ENCODE results near the gene MAPKAP1. TPM values are rescaled to one million over a fixed set of nuclear protein-coding genes. Genes with fewer than 3 reads are reported as not detected.
"Not testable (repeated sequence)": the region's sequence is repeated elsewhere in the genome, so short reads cannot be mapped to it uniquely, and the experiment has no call there.

Gene MAPKAP1
- total RNA-seq, 2 donors from 2014 or later = 53.8 to 72.1 TPM

DNA sequence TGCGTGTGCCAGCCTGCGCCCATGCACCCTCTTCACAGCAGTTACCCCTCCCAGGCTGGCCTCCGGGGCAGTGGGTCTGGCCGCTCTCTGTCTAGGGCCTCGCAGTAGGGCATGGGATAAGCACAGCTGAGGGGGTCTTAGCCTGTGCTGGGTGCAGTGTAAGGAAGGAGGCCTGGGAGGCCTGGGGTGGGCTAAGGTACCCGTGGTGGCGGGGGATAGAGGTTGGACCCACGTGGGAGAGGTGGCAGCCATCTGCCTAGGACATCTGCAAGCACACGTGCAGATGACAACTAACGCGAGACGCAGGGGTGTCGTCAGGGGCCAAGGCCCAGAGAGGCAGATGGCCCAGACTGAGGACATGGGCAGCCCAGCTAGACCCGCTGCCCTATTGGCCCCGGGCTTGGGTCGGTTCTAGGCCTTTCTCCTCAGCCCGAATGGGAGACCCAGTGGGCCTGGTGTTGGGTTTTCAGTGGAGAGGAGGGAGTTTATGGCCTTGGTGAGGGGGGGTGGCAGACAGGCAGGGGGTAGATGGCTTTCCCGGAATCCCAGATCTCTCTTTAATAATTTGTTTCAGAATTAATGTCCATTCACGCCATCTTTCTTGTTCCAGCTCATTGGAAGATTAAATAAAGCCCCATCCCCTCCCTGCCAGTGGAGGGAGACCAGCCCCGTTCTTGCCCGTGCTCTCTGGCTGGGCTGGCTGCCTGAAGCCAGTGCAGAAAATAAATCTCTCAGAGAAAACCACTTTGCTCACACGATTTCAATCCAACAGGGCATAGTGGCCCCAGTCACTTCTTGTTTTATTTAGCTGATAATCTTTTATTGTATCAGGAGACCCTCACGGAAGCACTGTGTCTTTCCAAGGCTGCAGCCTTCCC lies 291.2 kb downstream of the MAPKAP1 start:
- Mint-ChIP-seq H3K36me3 (no peaks in the 10 kb centered on the region), H3K9me3 (no peaks in the 10 kb centered on the region), H3K27ac (no peak overlapping the region)
- no peak for ATAC-seq
- no peak for DNase-seq (ENCODE audit: low spot score in 2 of 2)

DNA sequence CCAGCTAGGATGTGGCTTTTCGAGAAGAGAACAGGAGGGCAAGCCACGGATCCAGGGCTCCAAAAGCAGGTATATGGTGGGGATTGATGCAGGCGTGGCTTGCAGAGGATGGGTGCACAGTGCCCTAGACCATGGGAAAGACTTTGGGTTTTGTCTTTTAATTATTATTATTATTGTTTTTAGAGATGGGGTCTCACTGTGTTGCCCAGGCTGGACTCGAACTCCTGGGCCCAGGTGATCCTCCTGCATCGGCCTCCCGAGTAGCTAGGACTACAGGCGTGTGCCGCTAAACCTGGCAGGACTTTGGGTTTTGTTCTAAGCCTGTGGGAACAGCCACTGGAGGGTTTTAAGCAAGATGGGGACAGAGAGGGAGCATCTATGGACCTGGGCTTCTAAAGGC lies 293.4 kb downstream of the MAPKAP1 start:
- ATAC-seq = no peak
- Mint-ChIP-seq H3K9me3 (peaks cover 0 to 6% of the 10 kb centered on the region in 2 donors), H3K27ac (no peak overlapping the region), H3K36me3 (peaks cover 0 to 7% of the 10 kb centered on the region in 2 donors)
- no peak for DNase-seq (ENCODE audit: low spot score in 2 of 2)

DNA sequence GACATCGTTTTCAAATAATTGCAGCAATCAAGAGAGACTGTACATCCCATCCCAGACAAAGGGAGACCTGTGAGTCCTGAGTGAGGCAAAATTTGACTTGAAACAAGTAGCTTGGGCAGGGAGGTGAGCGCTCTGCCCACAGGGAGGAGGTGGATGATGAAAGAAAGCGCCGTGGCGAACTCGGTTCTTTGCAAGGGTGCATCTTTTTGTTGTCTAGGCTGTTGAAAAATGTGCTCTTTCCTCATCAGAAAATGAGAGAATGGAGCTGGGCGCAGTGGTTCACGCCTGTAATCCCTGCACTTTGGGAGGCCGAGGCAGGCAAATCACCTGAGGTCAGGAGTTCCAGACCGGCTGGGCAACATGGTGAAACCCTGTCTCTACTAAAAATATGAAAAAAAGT lies 294.8 kb downstream of the MAPKAP1 start:
- no peak overlapping the region for H3K27ac Mint-ChIP-seq
- peaks cover 0 to 6% of the 10 kb centered on the region in 2 donors for H3K9me3 Mint-ChIP-seq
- DNase-seq (ENCODE audit: low spot score in 2 of 2) (no peak), ATAC-seq (no peak)
- peaks cover 0 to 7% of the 10 kb centered on the region in 2 donors for H3K36me3 Mint-ChIP-seq

DNA sequence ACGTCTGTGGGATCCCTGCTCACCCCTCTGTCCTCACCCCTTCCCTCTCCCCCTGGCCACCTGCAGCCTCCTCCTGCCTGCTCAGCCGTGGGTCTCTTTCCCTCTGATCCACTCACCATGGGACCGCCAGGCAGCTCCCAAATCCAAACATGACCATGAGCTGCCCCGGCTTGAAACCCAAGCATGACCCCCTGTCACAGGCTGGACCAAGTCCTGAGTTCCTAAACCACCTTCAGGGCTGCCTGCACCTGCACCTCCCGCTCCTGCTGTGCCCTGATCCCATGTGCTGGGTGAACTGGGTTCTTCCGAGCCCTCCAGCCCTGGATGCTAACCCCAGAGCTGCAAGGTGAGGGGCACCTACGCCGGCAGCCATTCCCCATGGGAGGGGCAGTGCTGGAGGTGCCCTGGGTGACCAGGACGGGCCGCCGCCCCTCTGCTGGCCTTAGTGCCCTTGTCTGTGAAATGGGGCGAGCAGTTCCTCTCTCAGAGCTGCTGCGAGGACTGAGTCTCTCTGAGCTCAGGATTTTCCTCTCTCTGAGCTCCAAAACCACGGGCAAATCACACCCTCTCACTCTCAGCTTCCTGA lies 295.7 kb downstream of the MAPKAP1 start:
- ATAC-seq (no peak), DNase-seq (ENCODE audit: low spot score in 2 of 2) (no peak)
- Mint-ChIP-seq H3K27ac (peak overlapping the region in 1 of 2 donors; percentile 19), H3K9me3 (peaks cover 0 to 6% of the 10 kb centered on the region in 2 donors), H3K36me3 (peaks cover 0 to 7% of the 10 kb centered on the region in 2 donors)

DNA sequence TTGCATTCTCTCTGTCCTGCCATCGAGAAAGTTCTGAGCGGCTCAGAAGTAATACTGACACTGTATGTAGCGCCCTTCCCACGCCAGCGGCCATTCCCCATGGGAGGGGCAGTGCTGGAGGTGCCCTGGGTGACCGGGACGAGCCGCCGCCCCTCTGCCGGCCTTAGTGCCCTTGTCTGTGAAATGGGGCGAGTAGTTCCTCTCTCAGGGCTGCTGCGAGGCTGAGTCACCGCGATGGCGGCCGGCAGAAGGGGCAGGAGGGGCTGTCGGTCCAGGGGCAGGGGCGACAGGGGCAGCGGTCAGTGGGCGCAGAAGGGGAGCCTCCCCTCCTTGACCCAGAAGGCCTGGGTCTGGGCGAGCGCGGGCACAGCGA lies 296.5 kb downstream of the MAPKAP1 start:
- Mint-ChIP-seq H3K9me3 (peaks cover 0 to 6% of the 10 kb centered on the region in 2 donors), H3K27ac (peak overlapping the region in 1 of 2 donors; percentile 67), H3K36me3 (peaks cover 0 to 7% of the 10 kb centered on the region in 2 donors)
- ATAC-seq (peak in 1 of 2 donors; percentile 6), DNase-seq (ENCODE audit: low spot score in 2 of 2) (no peak)

DNA sequence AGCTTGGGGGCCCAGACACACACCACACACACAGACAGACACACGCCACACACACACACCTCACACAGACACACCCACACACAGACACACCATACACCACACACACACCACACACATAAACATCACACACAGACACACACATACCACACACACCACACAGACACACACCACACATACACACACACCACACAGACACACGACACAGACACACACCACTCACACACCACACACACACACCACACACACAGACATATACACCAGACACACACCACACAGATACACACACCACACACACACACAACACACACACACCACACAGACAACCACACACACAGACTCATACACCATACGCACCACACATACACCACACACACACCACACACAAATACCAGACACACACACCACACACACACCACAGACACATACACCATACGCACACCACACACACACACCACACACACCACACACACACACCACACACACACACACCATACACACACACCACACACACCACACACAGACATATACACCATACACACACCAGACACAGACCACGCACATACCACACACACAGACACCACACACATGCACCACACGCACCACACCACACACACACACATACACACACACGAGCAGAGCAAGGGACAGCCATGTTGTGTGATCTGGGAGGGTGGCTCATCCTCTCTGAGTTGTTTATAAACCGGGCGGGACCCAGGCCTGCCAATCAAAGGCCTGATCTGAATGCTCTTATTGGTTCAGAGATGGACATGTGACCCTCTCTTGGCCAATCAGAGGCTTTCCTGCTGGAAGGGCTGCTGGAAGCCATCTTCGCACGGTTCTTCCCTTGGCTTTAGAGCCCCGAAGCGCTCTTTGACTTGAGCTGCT lies 297.1 kb downstream of the MAPKAP1 start:
- Mint-ChIP-seq H3K36me3 (peaks cover 0 to 7% of the 10 kb centered on the region in 2 donors), H3K9me3 (peaks cover 0 to 6% of the 10 kb centered on the region in 2 donors), H3K27ac (peak overlapping the region in 1 of 2 donors; percentile 67)
- peak; percentile 50 to 75 for ATAC-seq
- peak; percentile 46 to 61 for DNase-seq (ENCODE audit: low spot score in 2 of 2)

DNA sequence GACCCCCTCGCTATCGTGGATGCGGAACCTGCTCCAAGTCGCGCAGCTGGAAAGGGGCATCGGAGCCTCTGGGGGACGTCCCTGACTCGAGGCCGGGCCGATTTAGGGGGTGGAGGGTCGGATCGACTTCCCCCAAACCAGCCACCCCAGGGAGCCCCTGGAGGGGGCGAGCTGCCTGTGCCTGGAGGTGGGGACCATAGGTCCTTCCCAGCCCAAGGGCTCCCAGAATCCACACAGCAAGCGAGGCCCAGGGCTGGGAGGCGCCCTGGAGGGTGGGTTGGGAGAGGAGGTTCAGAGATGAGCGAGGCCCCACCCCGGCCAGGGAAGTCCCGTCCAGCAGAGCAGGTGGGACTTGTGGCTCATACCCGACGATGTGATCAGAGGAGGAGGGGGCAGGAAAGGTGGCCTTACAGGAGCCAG lies 297.8 kb downstream of the MAPKAP1 start:
- H3K36me3 Mint-ChIP-seq = peaks cover 0 to 7% of the 10 kb centered on the region in 2 donors
- ATAC-seq (peak in 1 of 2 donors; percentile 18), DNase-seq (ENCODE audit: low spot score in 2 of 2) (no peak)
- no peak overlapping the region for H3K27ac Mint-ChIP-seq
- peaks cover 0 to 6% of the 10 kb centered on the region in 2 donors for H3K9me3 Mint-ChIP-seq

DNA sequence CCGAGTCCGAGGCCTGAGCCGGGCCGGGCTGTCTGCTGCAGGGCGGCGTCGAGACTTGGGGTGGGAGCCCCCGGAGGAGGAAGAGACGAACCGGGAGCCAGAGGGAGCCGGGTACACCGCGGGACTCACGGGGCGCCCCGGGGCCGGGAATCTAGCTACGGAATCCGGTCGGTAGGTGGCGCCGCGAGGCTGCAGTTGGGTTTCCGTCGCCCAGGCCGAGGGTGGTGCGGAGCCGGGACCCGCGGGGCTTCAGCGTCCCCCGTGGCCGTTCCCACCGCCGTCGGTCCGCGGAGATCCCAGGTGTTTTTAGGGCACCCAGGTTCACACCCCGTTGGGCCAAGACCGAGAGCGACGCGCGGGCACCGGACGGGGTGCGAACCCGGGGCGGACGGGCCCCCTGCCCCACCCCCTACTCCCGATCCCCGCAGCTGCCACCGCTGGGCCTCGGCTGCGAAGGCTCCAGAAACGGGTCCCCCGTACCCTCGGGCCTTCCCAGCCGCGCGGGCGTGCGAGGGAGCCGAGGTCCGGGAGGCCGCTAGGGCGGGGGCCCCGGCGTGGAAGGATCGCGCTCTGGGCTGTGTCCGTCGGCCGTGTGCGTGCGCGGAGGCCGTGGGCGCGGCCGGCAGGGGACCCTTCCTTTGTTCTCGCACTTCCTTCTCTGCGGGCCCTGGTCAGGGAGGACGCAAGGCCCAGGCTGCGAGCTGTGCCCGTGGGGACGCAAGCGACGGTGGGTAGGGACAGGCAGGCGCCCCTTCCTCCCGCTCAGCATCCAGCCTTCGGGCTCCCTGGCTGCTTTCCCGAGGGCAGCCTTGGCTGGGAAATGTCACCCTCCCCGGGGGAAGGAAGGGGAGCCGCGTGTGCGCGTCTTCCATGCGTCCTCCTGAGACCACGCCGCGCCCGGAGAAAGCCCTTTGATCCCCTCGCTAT lies 298.8 kb downstream of the MAPKAP1 start:
- Mint-ChIP-seq H3K9me3 (peaks cover 0 to 6% of the 10 kb centered on the region in 2 donors), H3K27ac (no peak overlapping the region), H3K36me3 (peaks cover 0 to 7% of the 10 kb centered on the region in 2 donors)
- ATAC-seq (peak; percentile 75 to 89), DNase-seq (ENCODE audit: low spot score in 2 of 2) (peak; percentile 65 to 88)

DNA sequence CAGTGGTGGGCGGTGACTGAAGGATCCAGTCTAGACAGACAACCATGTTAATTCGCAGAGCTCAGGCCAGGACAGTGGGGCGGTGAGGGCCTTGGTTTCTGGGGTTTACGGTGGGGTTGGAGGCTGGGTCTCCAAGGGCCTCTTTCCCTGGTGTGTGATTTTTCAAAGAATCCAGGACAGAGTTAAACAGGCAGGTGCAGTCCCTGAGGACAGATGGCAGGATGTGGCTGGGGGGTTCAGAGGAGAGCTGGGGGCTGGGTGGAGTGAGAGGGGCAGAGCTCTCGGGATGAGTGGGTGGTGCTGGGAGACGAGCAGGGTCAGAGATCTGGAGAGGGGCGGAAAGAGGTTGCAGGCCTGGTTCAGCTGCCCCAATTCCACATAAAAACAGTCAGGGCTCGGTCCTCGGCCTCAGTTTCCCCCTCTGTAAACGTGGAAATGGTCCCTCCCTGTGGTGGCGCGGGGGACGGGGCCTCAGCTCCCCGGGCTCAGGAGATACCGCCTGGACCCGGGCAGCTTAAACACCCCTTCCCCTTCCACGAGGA lies 299.5 kb downstream of the MAPKAP1 start:
- Mint-ChIP-seq H3K36me3 (peaks cover 0 to 7% of the 10 kb centered on the region in 2 donors), H3K9me3 (peaks cover 0 to 6% of the 10 kb centered on the region in 2 donors), H3K27ac (no peak overlapping the region)
- DNase-seq (ENCODE audit: low spot score in 2 of 2) = no peak
- peak; percentile 2 to 41 for ATAC-seq

DNA sequence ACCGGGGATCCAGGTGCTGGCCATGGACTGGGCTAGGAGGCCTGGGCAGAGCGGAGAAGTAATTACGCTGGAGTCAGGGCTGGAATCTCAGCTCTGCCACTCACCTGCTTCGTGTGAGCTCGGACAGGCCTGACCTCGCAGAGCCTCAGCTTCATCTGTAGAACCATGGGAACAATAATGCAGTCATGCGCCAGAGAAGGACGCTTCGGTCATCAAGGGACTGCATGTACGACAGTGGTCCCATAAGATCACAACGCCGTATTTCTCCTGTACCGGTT lies 300.3 kb downstream of the MAPKAP1 start:
- peaks cover 0 to 6% of the 10 kb centered on the region in 2 donors for H3K9me3 Mint-ChIP-seq
- H3K36me3 Mint-ChIP-seq = peaks cover 0 to 7% of the 10 kb centered on the region in 2 donors
- DNase-seq (ENCODE audit: low spot score in 2 of 2) (no peak), ATAC-seq (no peak)
- H3K27ac Mint-ChIP-seq = no peak overlapping the region

DNA sequence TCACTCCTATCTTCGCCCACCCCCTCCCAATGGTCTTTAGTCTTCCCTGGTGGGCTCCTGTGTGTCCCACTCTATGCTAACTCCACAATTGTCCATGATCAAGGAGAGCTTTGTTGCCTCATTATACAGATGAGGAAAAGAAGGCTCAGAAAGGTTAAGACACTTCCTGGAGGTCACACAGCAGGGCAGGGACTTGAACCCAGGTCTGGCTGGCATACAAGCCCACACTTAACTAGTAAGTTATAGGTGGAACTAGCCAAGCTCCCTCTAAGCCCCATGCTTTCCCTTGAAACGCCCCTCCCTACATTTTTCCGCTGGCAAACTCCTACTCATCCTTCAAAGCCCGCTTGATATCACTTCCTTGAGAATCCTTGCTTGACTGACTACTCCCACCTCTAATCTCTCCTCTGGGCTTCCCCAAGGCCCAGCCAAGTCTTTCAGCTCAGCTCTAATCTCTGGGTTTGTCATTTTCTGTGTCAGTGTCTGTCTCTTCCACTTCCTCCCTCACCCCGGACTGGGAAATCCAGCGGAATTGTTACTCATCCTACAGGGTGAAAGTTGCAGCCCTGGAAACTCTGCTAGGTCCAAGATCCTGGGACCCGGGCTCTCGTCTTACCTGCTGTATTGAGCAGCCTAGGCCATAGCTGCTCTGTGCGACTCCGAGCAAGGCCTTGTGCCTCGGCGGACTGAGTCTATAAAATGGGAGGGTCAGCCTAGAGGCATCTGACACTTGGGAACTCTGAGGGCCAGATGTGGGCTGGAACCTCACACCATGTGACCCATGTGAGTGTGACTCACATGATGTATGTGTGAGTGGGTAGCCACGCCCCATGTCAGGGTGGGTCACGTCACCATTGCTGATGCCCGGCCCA lies 300.8 kb downstream of the MAPKAP1 start:
- Mint-ChIP-seq H3K36me3 (peaks cover 0 to 7% of the 10 kb centered on the region in 2 donors), H3K27ac (no peak overlapping the region), H3K9me3 (peaks cover 0 to 6% of the 10 kb centered on the region in 2 donors)
- ATAC-seq = no peak
- no peak for DNase-seq (ENCODE audit: low spot score in 2 of 2)

DNA sequence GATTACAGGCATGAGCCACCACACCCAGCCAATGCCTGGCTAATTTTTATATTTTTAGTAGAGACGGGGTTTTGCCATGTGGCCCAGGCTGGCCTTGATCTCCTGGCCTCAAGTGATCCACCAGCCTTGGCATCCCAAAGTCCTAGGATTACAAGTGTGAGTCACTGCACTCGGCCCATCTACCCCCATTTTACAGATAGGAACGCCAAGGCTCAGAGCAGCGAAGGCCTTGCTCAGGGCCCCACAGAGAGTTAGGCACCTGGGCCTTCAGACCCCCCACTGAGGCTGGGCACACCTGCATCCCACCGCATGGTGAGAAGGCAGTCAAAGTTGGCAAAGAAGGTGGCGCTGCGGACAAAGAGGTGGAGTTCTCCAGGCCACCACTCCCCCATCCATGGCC lies 302.3 kb downstream of the MAPKAP1 start:
- ATAC-seq (no peak), DNase-seq (ENCODE audit: low spot score in 2 of 2) (no peak)
- peaks cover 0 to under 1% of the 10 kb centered on the region in 2 donors for H3K9me3 Mint-ChIP-seq
- H3K36me3 Mint-ChIP-seq = peaks cover 0 to 3% of the 10 kb centered on the region in 2 donors
- no peak overlapping the region for H3K27ac Mint-ChIP-seq

DNA sequence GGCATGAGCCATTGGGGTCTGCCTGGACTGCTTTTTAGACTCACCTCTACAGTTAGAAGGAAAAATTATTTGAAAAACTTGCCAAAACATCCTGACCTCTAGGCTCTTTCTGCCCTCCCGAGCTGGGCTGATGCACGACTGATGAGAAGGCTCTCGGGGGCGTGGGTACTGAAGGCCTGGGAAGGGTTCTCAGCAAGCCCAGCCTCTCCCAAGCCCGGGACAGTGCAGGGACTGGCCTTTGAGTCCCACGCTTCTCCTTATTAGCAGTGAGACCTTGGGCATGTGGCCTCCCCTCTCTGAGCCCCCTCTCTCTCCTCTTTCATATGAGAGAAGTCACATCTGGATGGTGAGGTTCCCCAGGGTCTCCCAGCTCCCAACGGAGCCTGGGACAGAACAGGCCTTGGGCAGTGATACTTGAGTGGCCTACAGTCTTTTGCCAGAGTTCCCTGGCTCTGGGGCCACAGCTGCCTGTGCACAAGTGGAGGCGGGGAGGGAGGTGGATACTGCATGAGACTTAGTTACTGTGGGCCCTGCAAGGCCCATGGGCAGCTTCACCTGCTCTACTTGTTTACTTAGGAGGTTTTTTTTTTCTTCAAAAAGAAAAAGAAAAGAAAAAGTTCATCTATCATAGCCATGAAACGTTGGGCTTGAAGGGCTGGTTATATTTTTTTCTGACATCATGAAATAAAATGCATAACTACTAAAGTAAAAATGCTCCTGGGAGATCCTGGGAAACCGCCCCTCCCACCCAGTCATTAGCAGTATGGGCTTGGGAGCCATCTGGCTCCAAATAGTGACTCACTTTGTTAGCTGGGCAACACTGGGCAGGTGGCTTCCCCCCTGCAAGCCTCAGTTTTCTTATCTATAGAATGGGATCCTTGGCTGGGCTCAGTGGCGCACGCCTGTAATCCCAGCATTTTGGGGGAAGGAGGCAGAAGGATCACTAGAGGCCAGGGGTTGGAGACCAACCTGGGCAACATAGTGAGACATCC lies 306.0 kb downstream of the MAPKAP1 start:
- Mint-ChIP-seq H3K27ac (no peak overlapping the region), H3K36me3 (no peaks in the 10 kb centered on the region), H3K9me3 (no peaks in the 10 kb centered on the region)
- no peak for DNase-seq (ENCODE audit: low spot score in 2 of 2)
- no peak for ATAC-seq

DNA sequence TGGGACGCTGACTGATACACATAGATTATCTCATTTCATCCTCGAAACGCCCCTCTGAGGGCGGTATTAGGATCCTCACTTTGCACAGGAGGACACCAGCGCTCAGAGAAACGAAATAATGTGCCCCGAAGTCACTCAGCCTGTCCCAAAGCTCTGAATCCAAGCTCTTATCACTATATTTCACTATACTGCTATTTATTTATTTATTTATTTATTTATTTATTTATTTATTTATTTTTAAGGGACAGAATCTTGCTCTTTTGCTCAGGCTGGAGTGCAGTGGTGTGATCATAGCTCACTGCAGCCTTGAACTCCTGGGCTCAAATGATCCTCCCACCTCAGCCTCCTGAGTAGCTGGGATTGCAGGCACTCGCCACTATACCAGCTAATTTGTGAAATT lies 306.8 kb downstream of the MAPKAP1 start:
- ATAC-seq; H3K9me3 Mint-ChIP-seq; DNase-seq (ENCODE audit: low spot score in 2 of 2); H3K36me3 Mint-ChIP-seq; H3K27ac Mint-ChIP-seq: not testable (repeated sequence)
